Activated naive CD4-positive, alpha-beta T cell treated with anti-CD3 and anti-CD28 coated beads for 36 hours (primary cell): ENCODE results near the gene CRIP1. TPM values are rescaled to one million over a fixed set of nuclear protein-coding genes. Genes with fewer than 3 reads are reported as not detected.

Source experiments
- CTCF ChIA-PET: fragments of 350-600 bp; sonication (Branson Sonifier 250); formaldehyde crosslinking; loops from one replicate; lab custom pipeline; 2021; ENCODE audit warnings: antibody characterized with exemption; lab: Charles Lee
- DNase-seq: peaks from one replicate; pipeline ENCODE4 v3.0.0-alpha.2; 2020
- H3K27ac Mint-ChIP-seq: one replicate; pipeline ENCODE4 v1.8.0; 2021; ENCODE audit warnings: mild to moderate bottlenecking, mixed read lengths
- H3K27me3 Mint-ChIP-seq: one replicate; pipeline ENCODE4 v1.8.0; 2021; ENCODE audit warnings: low read depth, mixed read lengths
- H3K36me3 Mint-ChIP-seq: one replicate; pipeline ENCODE4 v1.8.0; 2021; ENCODE audit warnings: low read depth, mixed read lengths
- H3K4me1 Mint-ChIP-seq: one replicate; pipeline ENCODE4 v1.8.0; 2021; ENCODE audit warnings: low read depth, mixed read lengths
- H3K4me3 Mint-ChIP-seq: one replicate; pipeline ENCODE4 v1.8.0; 2021; ENCODE audit warnings: mild to moderate bottlenecking, moderate library complexity, mixed read lengths
- H3K9me3 Mint-ChIP-seq: one replicate; pipeline ENCODE4 v1.8.0; 2021; ENCODE audit warnings: mixed read lengths
- intact Hi-C: fragments of 100-400 bp; cut with micrococcal nuclease; formaldehyde crosslinking; loops from one replicate; pipeline ENCODE4 v1.15.1; 2023
- total RNA-seq, 2 experiments: library from RNA; stranded (reverse); gene quantifications; one replicate each; pipeline ENCODE4 v1.2.3, GENCODE V29; 2021

Gene CRIP1
- total RNA-seq, 2 experiments from 2014 or later = 67.3 to 77.1 TPM

GRCh38 chr14:105467942-105468471 lies 18.7 kb upstream of the CRIP1 start:
- CTCF ChIA-PET = interaction anchor here (0.6 to 1.5 kb wide), 3 partner anchors 18 to 98 kb away, joined by 3 to 6 read pairs (median 3); no protein-coding TSS in a partner anchor
- Mint-ChIP-seq H3K27me3 (no peaks in the 10 kb centered on the region), H3K4me1 (no peaks in the 10 kb centered on the region), H3K9me3 (no peaks in the 10 kb centered on the region), H3K4me3 (no peak overlapping the region), H3K36me3 (peaks cover 4% of the 10 kb centered on the region), H3K27ac (no peak overlapping the region)
- DNase-seq = no peak
- intact Hi-C loops = no loop called here

GRCh38 chr14:105468621-105469241 lies 18.0 kb upstream of the CRIP1 start:
- H3K36me3 Mint-ChIP-seq = peaks cover 2% of the 10 kb centered on the region
- no peaks in the 10 kb centered on the region for H3K27me3 Mint-ChIP-seq
- H3K4me3 Mint-ChIP-seq = no peak overlapping the region
- CTCF ChIA-PET = interaction anchor here (0.6 to 1.5 kb wide), 3 partner anchors 17 to 99 kb away, joined by 3 to 6 read pairs (median 3); no protein-coding TSS in a partner anchor
- H3K27ac Mint-ChIP-seq = no peak overlapping the region
- H3K4me1 Mint-ChIP-seq = no peaks in the 10 kb centered on the region
- DNase-seq = no peak
- intact Hi-C loops = no loop called here
- H3K9me3 Mint-ChIP-seq = no peaks in the 10 kb centered on the region

DNA sequence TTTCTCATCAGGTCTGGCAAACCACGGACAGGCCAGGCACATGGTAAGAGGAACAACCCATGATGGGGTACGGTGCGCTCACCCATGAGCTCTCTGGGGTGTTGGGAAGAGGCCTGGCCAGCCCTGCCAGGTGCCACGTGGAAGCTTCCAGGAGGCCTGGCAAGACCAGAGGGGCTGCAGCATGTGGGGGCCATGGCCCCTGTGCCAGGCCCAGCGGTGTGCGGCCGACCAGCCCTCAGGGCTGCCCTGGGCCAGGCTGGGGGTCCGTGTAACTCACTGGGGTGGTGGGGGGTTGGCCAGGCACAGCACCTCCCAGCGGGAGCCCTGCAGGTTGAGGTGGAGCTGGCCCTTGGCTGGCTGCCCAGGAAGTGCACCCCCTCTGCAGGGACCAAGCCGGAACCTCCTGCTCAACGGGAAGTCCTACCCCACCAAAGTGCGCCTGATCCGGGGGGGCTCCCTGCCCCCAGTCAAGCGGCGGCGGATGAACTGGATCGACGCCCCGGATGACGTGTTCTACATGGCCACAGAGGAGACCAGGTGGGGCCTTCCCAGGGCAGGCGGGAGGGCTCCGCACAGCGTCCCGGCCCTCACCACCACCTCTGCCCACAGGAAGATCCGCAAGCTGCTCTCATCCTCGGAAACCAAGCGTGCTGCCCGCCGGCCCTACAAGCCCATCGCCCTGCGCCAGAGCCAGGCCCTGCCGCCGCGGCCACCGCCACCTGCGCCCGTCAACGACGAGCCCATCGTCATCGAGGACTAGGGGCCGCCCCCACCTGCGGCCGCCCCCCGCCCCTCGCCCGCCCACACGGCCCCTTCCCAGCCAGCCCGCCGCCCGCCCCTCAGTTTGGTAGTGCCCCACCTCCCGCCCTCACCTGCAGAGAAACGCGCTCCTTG lies 17.0 kb upstream of the CRIP1 start:
- H3K4me1 Mint-ChIP-seq = no peaks in the 10 kb centered on the region
- H3K9me3 Mint-ChIP-seq = no peaks in the 10 kb centered on the region
- intact Hi-C loops = no loop called here
- DNase-seq = no peak
- H3K4me3 Mint-ChIP-seq = no peak overlapping the region
- H3K36me3 Mint-ChIP-seq = no peaks in the 10 kb centered on the region
- no peaks in the 10 kb centered on the region for H3K27me3 Mint-ChIP-seq
- no peak overlapping the region for H3K27ac Mint-ChIP-seq
- CTCF ChIA-PET = interaction anchor here (1.4 to 1.5 kb wide), 2 partner anchors 11 to 20 kb away, joined by 5 to 6 read pairs; no protein-coding TSS in a partner anchor

- Mint-ChIP-seq H3K4me1 (peaks cover 3% of the 10 kb centered on the region), H3K4me3 (no peak overlapping the region), H3K36me3 (no peaks in the 10 kb centered on the region), H3K27me3 (no peaks in the 10 kb centered on the region), H3K27ac (no peak overlapping the region), H3K9me3 (no peaks in the 10 kb centered on the region)
- no peak for DNase-seq
- CTCF ChIA-PET = interaction anchor here (1.3 to 1.4 kb wide), 2 partner anchors 11 kb away, joined by 5 to 7 read pairs; no protein-coding TSS in a partner anchor
- intact Hi-C loops = no loop called here
Observed at GRCh38 chr14:105470350-105471296, 16.1 kb upstream of the CRIP1 start.

- no peak overlapping the region for H3K27ac Mint-ChIP-seq
- intact Hi-C loops = no loop called here
- no peaks in the 10 kb centered on the region for H3K9me3 Mint-ChIP-seq
- no peaks in the 10 kb centered on the region for H3K36me3 Mint-ChIP-seq
- peaks cover 6% of the 10 kb centered on the region for H3K4me1 Mint-ChIP-seq
- H3K27me3 Mint-ChIP-seq = peaks cover 4% of the 10 kb centered on the region
- CTCF ChIA-PET = interaction anchor here (1.2 to 1.3 kb wide), 2 partner anchors 10 to 18 kb away, joined by 4 to 7 read pairs; no protein-coding TSS in a partner anchor
- H3K4me3 Mint-ChIP-seq = no peak overlapping the region
- no peak for DNase-seq
Observed at GRCh38 chr14:105471297-105471821, 15.3 kb upstream of the CRIP1 start.

GRCh38 chr14:105471823-105472485 lies 14.7 kb upstream of the CRIP1 start:
- peaks cover 9% of the 10 kb centered on the region for H3K27me3 Mint-ChIP-seq
- H3K4me3 Mint-ChIP-seq = no peak overlapping the region
- H3K4me1 Mint-ChIP-seq = peaks cover 8% of the 10 kb centered on the region
- H3K9me3 Mint-ChIP-seq = no peaks in the 10 kb centered on the region
- no peak for DNase-seq
- intact Hi-C loops = no loop called here
- no peak overlapping the region for H3K27ac Mint-ChIP-seq
- CTCF ChIA-PET = interaction anchor here (1.2 to 1.3 kb wide), 2 partner anchors 10 to 17 kb away, joined by 4 to 7 read pairs; no protein-coding TSS in a partner anchor
- no peaks in the 10 kb centered on the region for H3K36me3 Mint-ChIP-seq

GRCh38 chr14:105472486-105472991 lies 14.1 kb upstream of the CRIP1 start:
- Mint-ChIP-seq H3K4me1 (peaks cover 14% of the 10 kb centered on the region), H3K9me3 (no peaks in the 10 kb centered on the region), H3K27me3 (peaks cover 14% of the 10 kb centered on the region), H3K36me3 (peaks cover 2% of the 10 kb centered on the region), H3K27ac (no peak overlapping the region), H3K4me3 (no peak overlapping the region)
- no peak for DNase-seq
- CTCF ChIA-PET = interaction anchor here (1.2 to 1.3 kb wide), 2 partner anchors 9 to 17 kb away, joined by 4 to 7 read pairs; no protein-coding TSS in a partner anchor
- intact Hi-C loops = no loop called here

DNA sequence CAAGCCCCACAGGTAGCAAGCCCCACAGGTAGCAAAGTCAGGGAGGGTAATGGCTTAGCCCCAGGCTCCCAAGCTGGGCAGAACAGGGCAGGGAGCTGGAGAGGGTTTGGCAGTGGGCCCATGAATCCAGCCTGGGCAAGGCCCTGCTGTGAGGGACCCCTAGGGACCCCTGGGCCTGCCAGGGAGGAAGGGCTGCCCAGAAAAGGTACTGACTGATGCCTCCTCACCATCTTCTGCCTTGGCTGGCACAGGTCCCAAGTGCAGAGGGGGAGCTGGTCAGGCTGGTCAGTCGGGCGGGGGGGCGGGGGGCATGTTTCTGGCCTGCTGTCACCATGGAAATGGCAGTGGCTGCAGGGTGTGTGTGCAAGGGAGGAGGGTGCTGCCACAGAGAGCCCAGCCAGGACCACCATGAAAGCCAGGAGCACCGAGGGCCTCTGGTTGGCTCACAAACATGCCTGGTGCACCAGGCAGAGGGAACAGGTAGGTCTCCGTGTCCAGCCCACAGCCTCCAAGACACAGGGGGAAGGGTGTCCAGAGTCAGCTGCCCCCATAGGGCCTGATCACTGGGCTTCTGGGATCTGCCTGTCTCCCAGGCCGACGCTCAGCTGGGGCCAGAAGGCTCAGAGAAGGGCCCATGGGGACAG lies 13.5 kb upstream of the CRIP1 start:
- Mint-ChIP-seq H3K4me1 (peaks cover 14% of the 10 kb centered on the region), H3K36me3 (peaks cover 2% of the 10 kb centered on the region), H3K27me3 (peaks cover 14% of the 10 kb centered on the region), H3K27ac (no peak overlapping the region), H3K4me3 (no peak overlapping the region), H3K9me3 (no peaks in the 10 kb centered on the region)
- intact Hi-C loops = no loop called here
- CTCF ChIA-PET = interaction anchor here (0.9 to 1.0 kb wide), 2 partner anchors 17 to 102 kb away, joined by 3 to 4 read pairs; no protein-coding TSS in a partner anchor
- DNase-seq = no peak

- intact Hi-C loops = no loop called here
- DNase-seq = peak; percentile 63
- no peak overlapping the region for H3K27ac Mint-ChIP-seq
- H3K9me3 Mint-ChIP-seq = no peaks in the 10 kb centered on the region
- CTCF ChIA-PET = interaction anchor here (0.9 to 1.0 kb wide), 2 partner anchors 16 to 103 kb away, joined by 3 to 4 read pairs; no protein-coding TSS in a partner anchor
- H3K4me1 Mint-ChIP-seq = peaks cover 14% of the 10 kb centered on the region
- peaks cover 14% of the 10 kb centered on the region for H3K27me3 Mint-ChIP-seq
- H3K4me3 Mint-ChIP-seq = peak overlapping the region; percentile 27
- peaks cover 2% of the 10 kb centered on the region for H3K36me3 Mint-ChIP-seq
Observed at GRCh38 chr14:105473677-105474482, 12.8 kb upstream of the CRIP1 start.
